C4-2B (cell line): ENCODE results near the gene ZNF212.

Source experiments
- ZFX ChIP-seq: fragments of 450-650 bp; IDR thresholded peaks from 2 replicates; pipeline ENCODE4 v1.6.1; 2017
- TF ChIP-seq, protein P1 (sequence below): fragments of 450-650 bp; conservative IDR thresholded peaks from 2 replicates; pipeline ENCODE4 v1.5.1; 2017; ENCODE audit warnings: mild to moderate bottlenecking

DNA sequence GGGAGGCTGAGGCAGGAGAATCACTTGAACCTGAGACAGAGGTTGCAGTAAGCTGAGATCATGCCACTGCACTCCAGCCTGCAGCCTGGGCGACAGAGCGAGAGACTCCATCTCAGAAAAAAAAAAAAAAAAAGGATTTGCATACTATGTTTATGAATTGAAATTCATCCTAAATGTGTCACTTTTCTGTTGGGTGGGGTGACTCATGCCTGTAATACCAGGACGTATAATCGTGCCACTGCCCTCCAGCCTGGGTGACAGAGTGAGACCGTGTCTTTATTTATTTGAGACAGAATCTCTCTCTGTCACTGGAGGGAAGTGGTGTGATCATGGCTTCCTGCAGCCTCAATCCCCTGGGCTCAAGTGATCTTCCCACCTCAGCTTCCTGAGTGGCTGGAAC, 5.8 kb downstream of the ZNF212 start:
- TF ChIP-seq, protein P1, sequence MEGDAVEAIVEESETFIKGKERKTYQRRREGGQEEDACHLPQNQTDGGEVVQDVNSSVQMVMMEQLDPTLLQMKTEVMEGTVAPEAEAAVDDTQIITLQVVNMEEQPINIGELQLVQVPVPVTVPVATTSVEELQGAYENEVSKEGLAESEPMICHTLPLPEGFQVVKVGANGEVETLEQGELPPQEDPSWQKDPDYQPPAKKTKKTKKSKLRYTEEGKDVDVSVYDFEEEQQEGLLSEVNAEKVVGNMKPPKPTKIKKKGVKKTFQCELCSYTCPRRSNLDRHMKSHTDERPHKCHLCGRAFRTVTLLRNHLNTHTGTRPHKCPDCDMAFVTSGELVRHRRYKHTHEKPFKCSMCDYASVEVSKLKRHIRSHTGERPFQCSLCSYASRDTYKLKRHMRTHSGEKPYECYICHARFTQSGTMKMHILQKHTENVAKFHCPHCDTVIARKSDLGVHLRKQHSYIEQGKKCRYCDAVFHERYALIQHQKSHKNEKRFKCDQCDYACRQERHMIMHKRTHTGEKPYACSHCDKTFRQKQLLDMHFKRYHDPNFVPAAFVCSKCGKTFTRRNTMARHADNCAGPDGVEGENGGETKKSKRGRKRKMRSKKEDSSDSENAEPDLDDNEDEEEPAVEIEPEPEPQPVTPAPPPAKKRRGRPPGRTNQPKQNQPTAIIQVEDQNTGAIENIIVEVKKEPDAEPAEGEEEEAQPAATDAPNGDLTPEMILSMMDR, result no peak
- TF ChIP-seq ZFX, result no peak
